NB4 (cell line): ENCODE results near the gene SPATA17.

Experiments used
- DNase-seq: peaks from one replicate; pipeline ENCODE4 v3.0.0; 2010; ENCODE audit warnings: low read depth
- H3K4me3 ChIP-seq: one replicate; pipeline ENCODE4 v1.5.1; 2011; ENCODE audit warnings: mild to moderate bottlenecking, low read depth, low read length, moderate library complexity
- MYC ChIP-seq: IDR thresholded peaks from 2 replicates; pipeline ENCODE4 v1.6.1; 2011; ENCODE audit warnings: low read depth, low read length
- POLR2A ChIP-seq: IDR thresholded peaks from 2 replicates; pipeline ENCODE4 v1.6.1; 2011; ENCODE audit warnings: mild to moderate bottlenecking; ENCODE audit not compliant: insufficient read length; ENCODE audit errors: extremely low read depth
- TF ChIP-seq, protein P1 (sequence below): IDR thresholded peaks from 2 replicates; pipeline ENCODE4 v1.6.1; 2011; ENCODE audit warnings: low read depth, low read length
- TF ChIP-seq, protein P2 (sequence below): IDR thresholded peaks from one replicate; pipeline ENCODE4 v1.5.1; 2012; ENCODE audit warnings: low read depth, low read length

SPATA17 gene

DNA sequence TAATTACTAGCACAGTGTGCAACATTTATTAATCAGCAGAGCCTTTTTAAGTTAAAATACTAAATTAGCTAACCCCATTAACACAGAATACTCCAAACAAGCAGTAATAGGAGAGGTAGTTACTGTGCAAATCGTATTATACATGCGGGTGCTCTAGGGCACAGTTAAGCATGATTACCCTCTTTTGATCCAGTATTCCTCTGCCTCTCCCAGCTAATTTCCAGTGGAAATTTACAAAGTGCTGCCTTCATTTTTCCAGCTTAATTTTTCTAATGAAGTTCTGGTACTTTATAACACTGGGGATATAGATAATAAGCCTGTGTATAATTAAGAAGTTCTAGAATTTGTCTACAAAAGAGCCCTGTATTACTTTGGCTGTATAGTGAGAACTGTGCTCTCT lies 159.9 kb downstream of the SPATA17 start:
- no peak for TF ChIP-seq MYC
- TF ChIP-seq, protein P1, sequence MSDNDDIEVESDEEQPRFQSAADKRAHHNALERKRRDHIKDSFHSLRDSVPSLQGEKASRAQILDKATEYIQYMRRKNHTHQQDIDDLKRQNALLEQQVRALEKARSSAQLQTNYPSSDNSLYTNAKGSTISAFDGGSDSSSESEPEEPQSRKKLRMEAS = no peak
- TF ChIP-seq, protein P2, sequence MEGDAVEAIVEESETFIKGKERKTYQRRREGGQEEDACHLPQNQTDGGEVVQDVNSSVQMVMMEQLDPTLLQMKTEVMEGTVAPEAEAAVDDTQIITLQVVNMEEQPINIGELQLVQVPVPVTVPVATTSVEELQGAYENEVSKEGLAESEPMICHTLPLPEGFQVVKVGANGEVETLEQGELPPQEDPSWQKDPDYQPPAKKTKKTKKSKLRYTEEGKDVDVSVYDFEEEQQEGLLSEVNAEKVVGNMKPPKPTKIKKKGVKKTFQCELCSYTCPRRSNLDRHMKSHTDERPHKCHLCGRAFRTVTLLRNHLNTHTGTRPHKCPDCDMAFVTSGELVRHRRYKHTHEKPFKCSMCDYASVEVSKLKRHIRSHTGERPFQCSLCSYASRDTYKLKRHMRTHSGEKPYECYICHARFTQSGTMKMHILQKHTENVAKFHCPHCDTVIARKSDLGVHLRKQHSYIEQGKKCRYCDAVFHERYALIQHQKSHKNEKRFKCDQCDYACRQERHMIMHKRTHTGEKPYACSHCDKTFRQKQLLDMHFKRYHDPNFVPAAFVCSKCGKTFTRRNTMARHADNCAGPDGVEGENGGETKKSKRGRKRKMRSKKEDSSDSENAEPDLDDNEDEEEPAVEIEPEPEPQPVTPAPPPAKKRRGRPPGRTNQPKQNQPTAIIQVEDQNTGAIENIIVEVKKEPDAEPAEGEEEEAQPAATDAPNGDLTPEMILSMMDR = no peak
- TF ChIP-seq POLR2A = no peak
- DNase-seq = no peak
- H3K4me3 ChIP-seq = no peak overlapping the region

DNA sequence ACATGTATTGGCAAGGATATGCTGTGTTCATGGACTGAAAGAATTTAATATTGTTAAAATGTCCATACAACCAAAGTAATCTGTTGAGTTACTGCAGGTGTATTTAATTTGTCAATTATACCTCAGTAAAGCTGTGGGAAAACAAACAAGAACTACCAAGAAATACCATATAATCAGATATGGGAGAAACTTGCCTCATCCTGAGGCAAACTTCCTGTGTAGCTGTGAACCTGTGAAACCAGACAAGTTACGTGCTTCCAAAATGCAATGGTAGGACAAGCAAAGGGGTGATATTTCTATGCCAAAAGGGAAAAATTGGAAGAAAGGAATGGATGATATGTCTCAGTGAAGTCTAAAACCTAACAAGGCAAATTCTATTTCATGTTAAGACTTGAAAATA lies 174.6 kb downstream of the SPATA17 start:
- no peak for TF ChIP-seq MYC
- TF ChIP-seq, protein P2 = no peak
- no peak for TF ChIP-seq POLR2A
- TF ChIP-seq, protein P1 = no peak
- no peak overlapping the region for H3K4me3 ChIP-seq
- DNase-seq = no peak

DNA sequence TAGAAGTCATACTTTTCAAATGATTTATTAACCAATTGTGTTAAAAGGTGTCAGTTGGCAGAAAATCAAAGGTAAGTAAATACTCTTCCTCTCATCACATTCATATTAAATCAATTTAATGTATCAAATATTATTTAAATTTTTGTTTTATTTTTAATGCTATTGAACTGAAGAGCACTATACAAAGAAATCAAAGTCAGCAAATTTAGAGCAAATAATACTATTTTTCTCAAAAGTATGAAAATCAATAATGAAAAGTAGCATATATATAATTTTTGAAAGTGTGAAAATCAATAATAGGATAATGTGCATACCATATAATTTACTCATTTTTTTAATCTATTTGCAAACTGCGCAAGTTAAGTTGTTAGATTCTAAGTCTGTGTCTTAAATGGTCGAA lies 181.0 kb downstream of the SPATA17 start:
- no peak for DNase-seq
- no peak overlapping the region for H3K4me3 ChIP-seq
- TF ChIP-seq, protein P2 = no peak
- TF ChIP-seq, protein P1 = no peak

DNA sequence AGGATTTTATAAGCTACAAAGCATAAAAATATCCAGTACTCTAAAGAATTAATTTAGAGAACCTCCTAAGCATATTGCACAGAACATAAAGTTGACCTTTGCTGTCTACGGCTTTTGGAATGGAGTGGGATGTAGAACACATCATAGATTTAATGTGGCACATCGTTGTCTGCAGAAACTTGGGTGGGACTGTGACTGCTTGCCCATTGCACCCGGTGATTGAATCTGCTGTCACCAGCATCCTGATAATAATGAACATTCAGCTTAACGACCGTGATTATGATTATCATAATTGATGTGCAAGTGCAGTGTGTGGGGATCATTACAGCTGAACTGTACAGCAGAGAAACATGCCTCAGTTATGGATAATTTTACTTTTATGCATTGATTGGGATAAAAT lies 181.9 kb downstream of the SPATA17 start:
- no peak overlapping the region for H3K4me3 ChIP-seq
- DNase-seq = no peak
- TF ChIP-seq POLR2A (no peak), MYC (no peak)
- TF ChIP-seq, protein P2 = no peak
- TF ChIP-seq, protein P1 = no peak

DNA sequence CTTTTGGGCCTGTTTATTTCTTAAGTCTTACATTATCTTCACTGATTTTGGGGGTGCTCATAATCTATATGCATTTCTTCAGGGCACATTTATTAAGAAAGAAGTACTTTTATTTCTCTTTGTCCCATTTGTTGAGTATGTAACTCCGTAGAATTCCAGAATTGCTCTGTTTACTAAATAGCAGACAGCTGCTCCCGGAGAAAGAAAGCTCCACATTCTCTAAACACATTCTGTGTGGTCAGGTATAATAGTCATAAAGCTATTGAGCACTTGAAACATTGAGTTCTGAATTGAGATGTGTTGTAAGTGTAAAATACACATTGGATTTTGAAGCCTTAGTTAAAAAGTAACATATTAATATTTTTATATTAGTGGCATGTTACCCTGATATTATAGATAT lies 206.5 kb downstream of the SPATA17 start:
- H3K4me3 ChIP-seq = no peak overlapping the region
- TF ChIP-seq, protein P2 = no peak
- no peak for DNase-seq

DNA sequence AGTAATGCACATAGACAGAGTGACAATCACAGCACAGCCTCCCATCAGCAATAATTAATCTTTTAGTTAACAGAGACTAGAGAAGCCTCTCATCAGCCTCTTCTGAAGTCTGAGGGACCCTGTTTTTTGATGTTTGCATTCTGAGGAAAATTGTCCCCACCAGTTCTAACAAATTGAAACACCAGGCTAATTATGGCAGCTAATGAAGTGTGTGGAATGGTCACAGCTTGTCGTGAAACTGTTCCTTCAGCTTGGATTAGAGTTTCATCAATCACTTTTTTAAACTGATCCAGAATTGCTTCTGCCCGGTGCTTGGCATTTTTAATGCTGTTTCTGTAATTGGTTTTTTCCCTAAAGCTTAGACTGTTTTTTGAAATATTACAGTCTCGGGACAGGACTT lies 208.0 kb downstream of the SPATA17 start:
- TF ChIP-seq POLR2A (no peak), MYC (no peak)
- TF ChIP-seq, protein P1 = no peak
- TF ChIP-seq, protein P2 = no peak
- no peak for DNase-seq
- no peak overlapping the region for H3K4me3 ChIP-seq
